H1 (cell line): ENCODE data around the gene TPH2. TPM values are rescaled to one million over a fixed set of nuclear protein-coding genes. Genes with fewer than 3 reads are reported as not detected.
A peak's percentile ranks its signal among the peaks of the same experiment; 100 is the strongest.

ENCODE experiments used
- CTCF ChIA-PET: fragments of 300-600 bp; sonication (Branson Sonifier 250); formaldehyde crosslinking; loops from one replicate; lab custom pipeline; 2021; ENCODE audit not compliant: partially characterized antibody; lab: Charles Lee
- POLR2A ChIA-PET: fragments of 300-600 bp; sonication (Branson Sonifier 250); formaldehyde crosslinking; loops from one replicate; lab custom pipeline; 2021; ENCODE audit warnings: inconsistent platforms; ENCODE audit not compliant: partially characterized antibody; lab: Charles Lee
- DNase-seq, 2 experiments: peaks; one replicate each; pipeline versions ENCODE4 v3.0.0 to v3.0.0-alpha.2; 2010 to 2022; ENCODE audit warnings: low spot score in 2 of 2, low read depth in 1 of 2, mixed read lengths in 1 of 2
- FAIRE-seq: peaks from 2 replicates; lab custom pipeline; 2011; peaks lifted over from hg19 to GRCh38; lab: Jason Lieb, UNC
- H2AFZ ChIP-seq: 2 replicates; pipeline ENCODE4 v1.8.1; 2012; ENCODE audit warnings: low read length, inconsistent platforms
- H2AK5ac ChIP-seq: 2 replicates; pipeline ENCODE4 v1.6.1; 2013; ENCODE audit warnings: low read depth, low read length
- H2BK120ac ChIP-seq: replicated peaks from 2 replicates; pipeline ENCODE3; 2013; ENCODE audit warnings: low read depth, low read length, inconsistent platforms
- H2BK12ac ChIP-seq: 2 replicates; pipeline ENCODE4 v1.6.1; 2013; ENCODE audit warnings: low read depth, low read length
- H2BK15ac ChIP-seq: 2 replicates; pipeline ENCODE4 v1.6.1; 2013; ENCODE audit warnings: low read length
- H2BK20ac ChIP-seq: 2 replicates; pipeline ENCODE4 v1.6.1; 2013; ENCODE audit warnings: low read length
- H2BK5ac ChIP-seq: 2 replicates; pipeline ENCODE4 v1.6.1; 2013; ENCODE audit warnings: low read depth, low read length
- H3K14ac ChIP-seq: 2 replicates; pipeline ENCODE4 v1.6.1; 2013; ENCODE audit warnings: inconsistent platforms; ENCODE audit not compliant: insufficient read length
- H3K18ac ChIP-seq: 2 replicates; pipeline ENCODE4 v1.6.1; 2013; ENCODE audit warnings: low read length; ENCODE audit errors: extremely low read depth
- H3K23ac ChIP-seq: 2 replicates; pipeline ENCODE4 v1.6.1; 2013; ENCODE audit warnings: inconsistent platforms; ENCODE audit not compliant: insufficient read length
- H3K23me2 ChIP-seq: 2 replicates; pipeline ENCODE4 v1.6.1; 2013; ENCODE audit warnings: low read depth, low read length
- H3K27ac ChIP-seq: 2 replicates; pipeline ENCODE4 v1.6.1; 2011; ENCODE audit warnings: low read depth, low read length, inconsistent platforms
- H3K27me3 ChIP-seq, 4 experiments: replicated peaks in 1 of 4; 1 replicate in 1 of 4; 2 replicates in 3 of 4; pipeline versions ENCODE4 v1.6.1 to v1.8.1; 2011 to 2013; ENCODE audit warnings: low read length in 3 of 4, mild to moderate bottlenecking in 3 of 4, inconsistent platforms in 2 of 4, mixed read lengths in 2 of 4, moderate library complexity in 1 of 4; ENCODE audit not compliant: control insufficient read depth in 3 of 4, insufficient read depth in 3 of 4; ENCODE audit errors: extremely low read depth in 1 of 4
- H3K36me3 ChIP-seq, 4 experiments: 2 replicates each; pipeline versions ENCODE4 v1.6.1 to v1.8.1; 2011 to 2013; ENCODE audit warnings: mild to moderate bottlenecking in 4 of 4, low read length in 3 of 4, moderate library complexity in 2 of 4, control low read depth in 1 of 4, inconsistent platforms in 1 of 4; ENCODE audit not compliant: insufficient read depth in 4 of 4, control insufficient read depth in 2 of 4
- H3K4ac ChIP-seq: replicated peaks from 2 replicates; pipeline ENCODE3; 2013; ENCODE audit warnings: low read length, low read depth, mixed read lengths, inconsistent platforms; ENCODE audit not compliant: insufficient read length
- H3K4me1 ChIP-seq, 4 experiments: replicated peaks in 1 of 4; 1 replicate in 1 of 4; 2 replicates in 3 of 4; pipeline versions ENCODE4 v1.6.1 to v1.8.1; 2011 to 2013; ENCODE audit warnings: low read length in 3 of 4, inconsistent platforms in 2 of 4, mixed read lengths in 1 of 4; ENCODE audit not compliant: insufficient read depth in 4 of 4, control insufficient read depth in 3 of 4
- H3K4me2 ChIP-seq, 2 experiments: 2 replicates each; pipeline versions ENCODE4 v1.6.1 to v1.8.1; 2011 to 2013; ENCODE audit warnings: low read depth in 2 of 2, low read length in 2 of 2, control low read depth in 1 of 2, inconsistent platforms in 1 of 2, mild to moderate bottlenecking in 1 of 2; ENCODE audit not compliant: insufficient read depth in 1 of 2
- H3K4me3 ChIP-seq, 4 experiments: fragments of 200-600, 300-600 bp in 1 of 4; sonication (generic), shearing (Covaris generic), sonication (Bioruptor Twin) in 1 of 4; 2 replicates each; pipeline versions ENCODE4 v1.5.1 to v1.8.1; 2011 to 2016; ENCODE audit warnings: low read length in 4 of 4, low read depth in 3 of 4, control low read depth in 2 of 4, inconsistent platforms in 2 of 4, mild to moderate bottlenecking in 2 of 4, mixed read lengths in 1 of 4, moderate library complexity in 1 of 4; ENCODE audit not compliant: insufficient read depth in 2 of 4; ENCODE audit errors: extremely low read depth in 1 of 4
- H3K56ac ChIP-seq: replicated peaks from 2 replicates; pipeline ENCODE3; 2013; ENCODE audit warnings: low read depth, mild to moderate bottlenecking, mixed read lengths, low read length, inconsistent platforms; ENCODE audit not compliant: insufficient read length
- H3K79me1 ChIP-seq: 2 replicates; pipeline ENCODE4 v1.6.1; 2013; ENCODE audit warnings: low read depth, low read length, control low read depth
- H3K79me2 ChIP-seq, 2 experiments: 2 replicates each; pipeline versions ENCODE4 v1.6.1 to v1.8.1; 2012 to 2013; ENCODE audit warnings: low read length in 2 of 2, mild to moderate bottlenecking in 2 of 2, inconsistent platforms in 1 of 2; ENCODE audit not compliant: insufficient read depth in 2 of 2, control insufficient read depth in 1 of 2
- H3K9ac ChIP-seq, 4 experiments: replicated peaks in 1 of 4; 1 replicate in 1 of 4; 2 replicates in 3 of 4; pipeline versions ENCODE4 v1.6.1 to v1.8.1; 2011 to 2013; ENCODE audit warnings: low read depth in 3 of 4, low read length in 3 of 4, control low read depth in 2 of 4, mild to moderate bottlenecking in 2 of 4, moderate library complexity in 2 of 4, inconsistent platforms in 1 of 4; ENCODE audit errors: extremely low read depth in 1 of 4
- H3K9me3 ChIP-seq, 2 experiments: 2 replicates each; pipeline versions ENCODE4 v1.6.1 to v1.8.1; 2012 to 2013; ENCODE audit warnings: mild to moderate bottlenecking in 2 of 2, moderate library complexity in 2 of 2, control low read depth in 1 of 2, inconsistent platforms in 1 of 2, low read depth in 1 of 2, low read length in 1 of 2, mixed read lengths in 1 of 2; ENCODE audit not compliant: insufficient read depth in 2 of 2
- H4K20me1 ChIP-seq, 2 experiments: replicated peaks in 1 of 2; 2 replicates each; pipeline versions ENCODE3 to v1.8.1; 2011 to 2013; ENCODE audit warnings: inconsistent platforms in 2 of 2, low read length in 2 of 2, mild to moderate bottlenecking in 1 of 2; ENCODE audit not compliant: insufficient read depth in 2 of 2, control insufficient read depth in 1 of 2
- H4K5ac ChIP-seq: 2 replicates; pipeline ENCODE4 v1.6.1; 2013; ENCODE audit warnings: low read length, low read depth, mixed read lengths, inconsistent platforms; ENCODE audit not compliant: insufficient read length
- H4K8ac ChIP-seq: 2 replicates; pipeline ENCODE4 v1.8.0; 2013; ENCODE audit warnings: mild to moderate bottlenecking, moderate library complexity, low read length, inconsistent platforms; ENCODE audit not compliant: insufficient read depth; ENCODE audit errors: extremely low read depth
- H4K91ac ChIP-seq: replicated peaks from 2 replicates; pipeline ENCODE3; 2013; ENCODE audit warnings: low read length, mixed read lengths, inconsistent platforms; ENCODE audit not compliant: insufficient read length
- HDAC2 ChIP-seq, 2 experiments: fragments of 300-600 bp in 1 of 2; sonication (generic) in 1 of 2; IDR thresholded peaks; 2 replicates each; pipeline ENCODE4 v1.6.1; 2011 to 2012; ENCODE audit warnings: low read depth in 2 of 2, low read length in 2 of 2, mild to moderate bottlenecking in 2 of 2, moderate library complexity in 2 of 2, borderline replicate concordance in 1 of 2, inconsistent platforms in 1 of 2
- KDM1A ChIP-seq: fragments of 200-600, 300-600 bp; sonication (generic); IDR thresholded peaks from 2 replicates; pipeline ENCODE4 v1.7.1; 2016; ENCODE audit warnings: mild to moderate bottlenecking, low read length, borderline replicate concordance
- SUZ12 ChIP-seq: fragments of 200-600 bp; sonication (generic); IDR thresholded peaks from 2 replicates; pipeline ENCODE4 v1.6.1; 2012; ENCODE audit warnings: mild to moderate bottlenecking, inconsistent platforms, low read length, moderate library complexity, mixed read lengths
- WGBS, 2 experiments: shearing (Covaris generic) in 1 of 2; methylation state at CpG; one replicate each; pipeline versions ENCODE4 v1.1.6 to v1.1.7; 2013 to 2015; ENCODE audit warnings: low lambda C conversion rate in 2 of 2, mixed read lengths in 2 of 2, inconsistent platforms in 1 of 2, low coverage in 1 of 2, missing lambda C conversion rate in 1 of 2; ENCODE audit not compliant: insufficient replicate concordance in 2 of 2, insufficient coverage in 1 of 2, insufficient read length in 1 of 2; ENCODE audit errors: extremely low coverage in 1 of 2, missing lambda C conversion rate in 1 of 2; 5-methylcytosine and 5-hydroxymethylcytosine counted together
- polyA plus RNA-seq, 7 experiments: library from polyadenylated mRNA; depleted of rRNA in 3 of 7; stranded (reverse) in 5 of 7; unstranded in 2 of 7; fragments of >200 nt in 5 of 7; fragments of 200-250 nt in 2 of 7; gene quantifications; 1 replicate in 5 of 7; 2 replicates in 1 of 7; 4 replicates in 1 of 7; pipeline versions ENCODE4 v1.2.1 to v1.2.3, GENCODE V29; 2011 to 2013; ENCODE audit warnings: missing spikeins in 2 of 7, mixed read lengths in 2 of 7
- total RNA-seq: library from RNA; stranded (reverse); fragmentation: NEBNext Ultra II Directional; extraction: Animal tissue kit (Norgen Biotek cat#: 25700); gene quantifications from 2 replicates; pipeline ENCODE4 v1.2.1, GENCODE V29; 2021

The TPH2 gene
- total and polyA plus RNA-seq, 2 of the 8 experiments (the other 6 are each of a cell fraction or from before 2014, with no cell fraction given) = 0.57 to 1.1 TPM

DNA sequence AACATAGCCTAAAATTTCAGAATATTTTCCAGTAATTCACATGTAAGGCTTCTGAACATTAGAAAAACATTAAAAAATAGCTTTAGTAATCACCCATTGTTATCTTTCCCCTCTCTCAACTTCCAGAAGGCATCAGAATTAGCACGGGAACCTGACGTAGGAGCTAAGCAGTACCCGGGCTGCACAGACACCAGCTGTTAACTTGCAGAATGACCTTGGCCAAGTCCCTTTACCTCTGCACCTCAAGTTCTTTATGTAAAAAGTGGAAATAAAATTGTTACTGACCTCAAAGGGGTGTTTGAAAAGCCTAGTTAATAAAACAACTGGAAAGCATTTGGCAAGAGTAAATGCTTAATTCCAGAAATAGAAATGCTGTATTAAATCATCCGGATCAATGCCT, 7.2 kb downstream of the TPH2 start:
- H2AK5ac ChIP-seq = no peak overlapping the region
- H4K20me1 ChIP-seq = no peaks in the 10 kb centered on the region
- no peaks in the 10 kb centered on the region for H3K79me2 ChIP-seq
- no peak for FAIRE-seq
- no peak overlapping the region for H2BK5ac ChIP-seq
- H3K27me3 ChIP-seq = no peaks in the 10 kb centered on the region
- no peaks in the 10 kb centered on the region for H3K36me3 ChIP-seq
- ChIA-PET CTCF (no interaction called here), POLR2A (no interaction called here)
- H2BK120ac ChIP-seq = no peak overlapping the region
- 84% methylated on average over 4 of the region's 4 CpGs; no CpG with 5 or more reads in 1 of the 2 experiments for WGBS, 2 experiments
- H4K91ac ChIP-seq = no peak overlapping the region
- no peak overlapping the region for H3K18ac ChIP-seq
- TF ChIP-seq SUZ12 (no peak), KDM1A (peak; percentile 86), HDAC2 (IDR thresholded peaks at IDR 0.05; ENCODE audit: borderline replicate concordance in 1 of 2, low read depth in 2 of 2, low read length in 2 of 2) (peak in 1 of 2 experiments; percentile 58; a peak in 1 of 4 replicates)
- TF ChIP-seq, all 59 proteins: peak for 2
- Histone ChIP-seq H3K9me3 (no peaks in the 10 kb centered on the region), H2BK20ac (no peak overlapping the region), H3K23ac (no peak overlapping the region), H3K4me3 (no peak overlapping the region), H3K14ac (no peak overlapping the region), H3K27ac (no peak overlapping the region), H4K8ac (no peak overlapping the region), H3K4me2 (no peak overlapping the region), H2BK15ac (no peak overlapping the region), H2BK12ac (no peak overlapping the region; the same call in 1 of the 2 replicates), H4K5ac (no peak overlapping the region), H3K23me2 (no peaks in the 10 kb centered on the region), H2AFZ (no peak overlapping the region), H3K79me1 (no peaks in the 10 kb centered on the region), H3K9ac (no peak overlapping the region), H3K56ac (no peak overlapping the region), H3K4ac (no peak overlapping the region), H3K4me1 (peaks cover 5 to 37% (median 31%) of the 10 kb centered on the region in 4 experiments)
- DNase-seq = no peak
